ENCODE measurements around the gene IGSF22. TPM values are rescaled to one million over a fixed set of nuclear protein-coding genes. Genes with fewer than 3 reads are reported as not detected.

The IGSF22 gene
- total RNA-seq, 1 experiment from 2014 or later = 0.52 TPM

- Mint-ChIP-seq H3K36me3 (no peaks in the 10 kb centered on the region), H3K27me3 (ENCODE audit: low read depth) (peaks cover 2% of the 10 kb centered on the region), H3K27ac (no peak overlapping the region), H3K9me3 (no peaks in the 10 kb centered on the region), H3K4me1 (peaks cover 43% of the 10 kb centered on the region), H3K4me3 (no peak overlapping the region)
- ChIA-PET POLR2A (no interaction called here), CTCF (no interaction called here)
- DNase-seq (ENCODE audit: low spot score) (no peak), ATAC-seq (no peak)
- TF ChIP-seq CREB1 (CRISPR knock-in tag; IDR thresholded peaks at IDR 0.05) (no peak), SOX15 (CRISPR knock-in tag; IDR thresholded peaks at IDR 0.05) (no peak), KAT7 (CRISPR knock-in tag; IDR thresholded peaks at IDR 0.05; ENCODE audit: borderline replicate concordance) (no peak), IRF1 (CRISPR knock-in tag; IDR thresholded peaks at IDR 0.05) (no peak), ZNF671 (CRISPR knock-in tag; IDR thresholded peaks at IDR 0.05) (no peak), ATF2 (CRISPR knock-in tag; IDR thresholded peaks at IDR 0.05; ENCODE audit: borderline replicate concordance, low read depth) (no peak), ZNF281 (CRISPR knock-in tag; IDR thresholded peaks at IDR 0.05) (no peak), CDX4 (CRISPR knock-in tag; IDR thresholded peaks at IDR 0.05; ENCODE audit: borderline replicate concordance) (no peak), ZNF423 (CRISPR knock-in tag; IDR thresholded peaks at IDR 0.05) (no peak), ZSCAN18 (CRISPR knock-in tag; IDR thresholded peaks at IDR 0.05) (no peak), NR2C2 (CRISPR knock-in tag; IDR thresholded peaks at IDR 0.05) (no peak), JAZF1 (CRISPR knock-in tag; IDR thresholded peaks at IDR 0.05) (no peak), ESRRA (CRISPR knock-in tag; IDR thresholded peaks at IDR 0.05; ENCODE audit: borderline replicate concordance) (no peak), IRF2 (CRISPR knock-in tag; IDR thresholded peaks at IDR 0.05; ENCODE audit: borderline replicate concordance, low read depth) (no peak), ELF4 (CRISPR knock-in tag; IDR thresholded peaks at IDR 0.05; ENCODE audit: low read depth) (no peak)
Observed at GRCh38 chr11:18772211-18772610, 46.2 kb upstream of the IGSF22 start.

GRCh38 chr11:18771266-18772035 is 45.5 kb upstream of the IGSF22 start:
- Mint-ChIP-seq H3K4me3 (no peak overlapping the region), H3K9me3 (no peaks in the 10 kb centered on the region), H3K36me3 (no peaks in the 10 kb centered on the region), H3K4me1 (peaks cover 43% of the 10 kb centered on the region), H3K27ac (no peak overlapping the region), H3K27me3 (ENCODE audit: low read depth) (peaks cover 2% of the 10 kb centered on the region)
- CTCF ChIA-PET = interaction anchor here (1.0 kb wide), 1 partner anchor 49 kb away, joined by 3 read pairs; no protein-coding TSS in a partner anchor
- no peak for ATAC-seq
- TF ChIP-seq MAX (CRISPR knock-in tag; IDR thresholded peaks at IDR 0.05) (no peak), NR2C2 (CRISPR knock-in tag; IDR thresholded peaks at IDR 0.05) (no peak), ZNF512 (CRISPR knock-in tag; IDR thresholded peaks at IDR 0.05; ENCODE audit: borderline replicate concordance) (no peak), ELF4 (CRISPR knock-in tag; IDR thresholded peaks at IDR 0.05; ENCODE audit: low read depth) (no peak), NFE2L1 (CRISPR knock-in tag; IDR thresholded peaks at IDR 0.05) (no peak)
- POLR2A ChIA-PET = no interaction called here
- no peak for DNase-seq (ENCODE audit: low spot score)
